CD4-positive, CD25-positive, alpha-beta regulatory T cell (primary cell): ENCODE data around the gene CYTH4. TPM values are rescaled to one million over a fixed set of nuclear protein-coding genes. Genes with fewer than 3 reads are reported as not detected.
A peak's percentile ranks its signal among the peaks of the same experiment; 100 is the strongest.

Experiments
- ATAC-seq, 2 donors: fragments of 150-1000 bp; cut with Tn5 transposase; one replicate each; pipeline ENCODE4 v1.10.0; 2021; ENCODE audit warnings: low read depth in 2 of 2, moderate number of reproducible peaks in 2 of 2, moderate library complexity in 1 of 2
- DNase-seq, 3 donors: peaks; one replicate each; pipeline versions ENCODE4 v3.0.0 to v3.0.0-alpha.2; 2012 to 2022; ENCODE audit warnings: mixed read lengths in 1 of 3
- H3K27ac ChIP-seq: one replicate; pipeline ENCODE4 v1.7.0; 2013; ENCODE audit warnings: mild to moderate bottlenecking, low read length; ENCODE audit not compliant: insufficient read depth, poor library complexity, severe bottlenecking
- H3K27me3 ChIP-seq: one replicate; pipeline ENCODE4 v1.7.0; 2013; ENCODE audit warnings: low read length; ENCODE audit not compliant: control insufficient read depth, insufficient read depth
- H3K36me3 ChIP-seq: one replicate; pipeline ENCODE4 v1.7.0; 2013; ENCODE audit warnings: mild to moderate bottlenecking, low read length, moderate library complexity; ENCODE audit not compliant: control insufficient read depth, insufficient read depth
- H3K4me1 ChIP-seq: 2 replicates; pipeline ENCODE4 v1.7.0; 2013; ENCODE audit warnings: mild to moderate bottlenecking, low read length; ENCODE audit not compliant: insufficient read depth, control insufficient read depth, poor library complexity, severe bottlenecking
- H3K4me3 ChIP-seq: one replicate; pipeline ENCODE4 v1.7.0; 2013; ENCODE audit warnings: low read depth, mild to moderate bottlenecking, low read length, moderate library complexity
- H3K9me3 ChIP-seq, 2 experiments: 1 replicate in 1 of 2; 2 replicates in 1 of 2; pipeline ENCODE4 v1.7.0; 2013; ENCODE audit warnings: low read length in 2 of 2, mild to moderate bottlenecking in 1 of 2, moderate library complexity in 1 of 2; ENCODE audit not compliant: control insufficient read depth in 2 of 2
- H3K27ac Mint-ChIP-seq, 3 donors: one replicate each; pipeline ENCODE4 v1.8.0; 2020 to 2022; ENCODE audit warnings: mild to moderate bottlenecking in 3 of 3, mixed read lengths in 3 of 3, moderate library complexity in 2 of 3
- H3K27me3 Mint-ChIP-seq: one replicate; pipeline ENCODE4 v1.8.0; 2022; ENCODE audit warnings: mild to moderate bottlenecking, mixed read lengths
- H3K36me3 Mint-ChIP-seq: one replicate; pipeline ENCODE4 v1.8.0; 2020; ENCODE audit warnings: mixed read lengths
- H3K4me1 Mint-ChIP-seq, 4 donors: one replicate each; pipeline ENCODE4 v1.8.0; 2020 to 2022; ENCODE audit warnings: mixed read lengths in 4 of 4, mild to moderate bottlenecking in 1 of 4
- H3K4me3 Mint-ChIP-seq, 4 donors: one replicate each; pipeline ENCODE4 v1.8.0; 2020 to 2022; ENCODE audit warnings: mild to moderate bottlenecking in 4 of 4, mixed read lengths in 4 of 4, moderate library complexity in 3 of 4
- H3K9me3 Mint-ChIP-seq, 7 donors: one replicate each; pipeline ENCODE4 v1.8.0; 2020 to 2022; ENCODE audit warnings: mixed read lengths in 7 of 7, mild to moderate bottlenecking in 3 of 7, moderate library complexity in 2 of 7
- polyA plus RNA-seq, 4 donors: library from polyadenylated mRNA; unstranded; fragments of 300-500 nt; fragmentation: Illumina TruSeq; gene quantifications; one replicate each; pipeline ENCODE4 v1.2.3, GENCODE V29; 2021
- total RNA-seq: library from RNA; stranded (reverse); gene quantifications from one replicate; pipeline ENCODE4 v1.2.3, GENCODE V29; 2022

Gene CYTH4
- total and polyA plus RNA-seq, 5 donors from 2014 or later, result 47.4 to 153 (median 49.9) TPM

DNA sequence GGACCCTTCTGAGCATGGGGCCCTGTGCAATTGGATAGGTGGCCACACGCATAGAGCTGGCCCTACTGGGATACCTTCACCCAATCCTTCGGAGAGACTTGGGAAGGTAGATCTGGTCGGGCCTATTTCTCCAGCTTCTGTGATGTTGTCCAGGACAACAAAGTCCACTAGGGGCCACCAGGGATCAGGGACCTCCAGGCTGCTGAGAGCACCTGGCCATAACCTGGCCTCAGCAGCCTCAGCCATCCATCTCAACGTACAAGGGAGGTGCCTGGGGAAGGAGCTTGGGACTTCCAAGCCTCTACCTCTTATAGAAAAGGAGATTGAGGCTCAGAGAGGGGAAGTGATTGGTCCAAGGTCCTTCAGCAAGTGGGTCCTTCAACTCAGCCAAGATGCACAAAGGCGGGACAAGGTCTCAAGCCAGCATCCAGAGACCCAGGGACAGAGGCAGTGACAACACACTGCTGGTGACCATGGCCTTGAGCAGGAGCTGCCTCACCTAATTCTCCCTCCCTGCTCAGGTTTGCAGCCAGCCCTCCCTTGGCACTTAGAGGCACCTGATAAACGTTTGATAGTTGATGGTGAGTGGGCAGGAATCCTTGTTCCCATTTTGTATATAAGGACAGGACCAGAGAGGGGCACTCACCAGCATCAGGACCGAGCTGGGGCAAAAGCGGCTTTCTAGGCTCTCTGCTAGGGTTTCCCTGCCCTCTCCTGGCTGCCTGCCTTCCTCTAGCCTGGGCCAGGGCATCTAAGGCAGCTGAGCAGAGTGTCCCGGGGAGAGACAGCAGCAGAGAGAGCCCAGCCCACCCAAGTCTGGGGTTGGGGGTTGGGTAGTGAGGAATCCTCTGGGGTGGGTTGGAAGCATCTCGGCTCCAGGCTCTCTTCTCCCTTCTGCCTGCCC is 42.7 kb upstream of the CYTH4 start:
- H3K27ac ChIP-seq, result peak overlapping the region; percentile 95
- DNase-seq (no peak), ATAC-seq (no peak)
- Mint-ChIP-seq H3K4me1 (peaks cover 0 to 85% (median 63%) of the 10 kb centered on the region in 4 donors), H3K9me3 (no peaks in the 10 kb centered on the region), H3K27ac (peak overlapping the region; percentile 96 to 99 (median 98)), H3K27me3 (peaks cover 11% of the 10 kb centered on the region), H3K4me3 (peak overlapping the region; percentile 86 to 98 (median 98)), H3K36me3 (peaks cover 48% of the 10 kb centered on the region)
- peaks cover 45% of the 10 kb centered on the region for H3K36me3 ChIP-seq
- H3K27me3 ChIP-seq, result no peaks in the 10 kb centered on the region
- peaks cover 96% of the 10 kb centered on the region for H3K4me1 ChIP-seq
- peak overlapping the region; percentile 83 for H3K4me3 ChIP-seq
- no peaks in the 10 kb centered on the region for H3K9me3 ChIP-seq

DNA sequence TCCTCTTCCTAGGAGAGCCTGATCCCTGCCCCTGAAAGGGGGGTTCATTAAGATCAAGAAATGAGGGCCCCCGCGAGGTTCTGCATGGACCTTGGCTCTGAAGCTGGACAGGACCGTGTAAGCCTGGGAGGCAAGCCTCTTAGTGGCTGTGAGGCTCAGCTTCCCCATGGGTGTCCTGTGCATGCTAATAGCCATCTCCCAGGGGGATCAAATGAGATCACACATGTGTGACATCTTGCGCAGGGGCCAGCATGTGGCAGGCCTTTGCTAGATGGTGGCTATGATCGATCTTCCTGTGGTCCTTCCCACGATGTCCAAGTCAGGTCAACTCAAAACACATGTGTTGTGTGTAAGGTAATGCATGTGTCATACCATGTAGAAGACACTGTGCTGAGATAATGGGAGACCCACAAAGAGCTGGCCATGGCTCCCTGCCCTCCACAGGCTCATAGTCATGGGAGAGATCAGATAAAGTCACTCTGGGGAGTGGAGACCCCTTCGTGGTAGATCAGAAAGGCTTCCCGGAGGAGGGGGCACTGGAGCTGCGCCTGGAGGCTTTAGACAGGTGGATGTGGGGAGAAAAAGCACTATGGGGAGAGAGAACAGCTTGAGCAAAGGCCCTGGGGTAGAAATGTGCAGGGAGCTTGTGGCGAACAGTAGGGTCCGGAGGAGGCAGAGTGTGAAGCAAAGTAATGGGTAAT is 41.9 kb upstream of the CYTH4 start:
- peak overlapping the region; percentile 83 for H3K4me3 ChIP-seq
- peaks cover 38% of the 10 kb centered on the region for H3K36me3 ChIP-seq
- H3K27ac ChIP-seq, result peak overlapping the region; percentile 95
- H3K27ac Mint-ChIP-seq, result peak overlapping the region; percentile 96 to 99 (median 97)
- H3K4me1 Mint-ChIP-seq, result peaks cover 0 to 85% (median 59%) of the 10 kb centered on the region in 4 donors
- H3K9me3 Mint-ChIP-seq, result no peaks in the 10 kb centered on the region
- DNase-seq (no peak), ATAC-seq (no peak)
- peaks cover 40% of the 10 kb centered on the region for H3K36me3 Mint-ChIP-seq
- peaks cover 96% of the 10 kb centered on the region for H3K4me1 ChIP-seq
- H3K9me3 ChIP-seq, result no peaks in the 10 kb centered on the region
- peak overlapping the region; percentile 98 for H3K4me3 Mint-ChIP-seq
- no peaks in the 10 kb centered on the region for H3K27me3 ChIP-seq
- peaks cover 11% of the 10 kb centered on the region for H3K27me3 Mint-ChIP-seq

DNA sequence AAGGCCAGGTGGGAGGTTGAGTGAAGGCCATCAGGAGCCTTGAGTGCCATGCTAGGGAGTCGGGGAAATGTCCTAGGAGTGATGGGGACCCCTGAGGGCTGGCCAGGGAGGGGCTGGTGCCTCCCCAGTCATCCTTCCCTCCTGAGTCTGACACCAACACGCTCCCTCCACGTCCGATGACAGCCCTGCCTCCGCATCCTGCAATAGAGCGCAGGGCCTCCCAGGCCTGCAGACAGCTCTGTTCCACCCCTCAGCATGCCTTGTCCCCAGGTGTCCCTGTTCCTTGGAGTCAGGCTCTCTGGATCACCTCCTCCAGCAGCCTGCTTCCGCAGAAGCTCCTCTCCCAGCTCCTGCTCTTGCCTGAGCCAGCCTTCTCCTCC is 41.4 kb upstream of the CYTH4 start:
- peaks cover 36% of the 10 kb centered on the region for H3K36me3 Mint-ChIP-seq

DNA sequence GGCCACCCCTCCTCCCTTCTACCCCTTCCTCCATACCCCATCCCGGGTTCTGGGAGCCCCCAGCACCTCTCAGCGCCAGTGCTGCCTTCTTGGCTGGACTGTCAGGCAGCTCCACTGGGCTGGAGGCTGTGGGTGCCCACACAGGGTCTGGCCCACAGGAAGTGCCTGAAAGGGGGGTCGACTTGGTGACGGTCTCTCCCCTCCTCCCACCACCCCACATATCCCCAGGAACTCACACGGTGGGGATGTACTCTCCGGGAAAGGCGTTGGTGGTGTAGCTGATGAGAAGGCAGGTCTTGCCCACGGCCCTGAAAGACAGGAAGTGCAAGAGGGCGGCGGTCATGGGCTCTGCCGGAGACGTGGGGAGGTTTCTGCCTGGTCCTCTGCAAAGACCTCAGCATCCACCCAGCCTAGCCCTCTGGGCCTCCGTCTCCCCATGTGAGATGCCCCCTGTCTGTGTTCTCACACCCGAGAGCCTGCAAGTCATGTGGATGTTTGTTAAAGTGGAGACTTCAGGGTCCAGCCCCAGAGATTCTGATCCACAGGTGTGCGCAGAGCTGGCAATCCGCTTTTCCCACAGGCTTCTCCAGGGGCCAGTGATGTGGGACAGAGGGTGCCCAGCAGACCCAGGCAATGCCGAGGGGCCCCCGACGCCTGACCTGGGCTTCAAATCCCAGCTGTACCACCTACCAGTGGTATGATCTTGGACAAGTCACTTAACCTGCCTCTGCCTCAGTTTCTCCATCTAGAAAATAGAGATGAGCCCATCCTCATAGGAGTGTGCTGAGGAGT is 40.8 kb upstream of the CYTH4 start:
- H3K4me3 Mint-ChIP-seq, result peak overlapping the region; percentile 98
- H3K4me1 Mint-ChIP-seq, result peaks cover 0 to 78% (median 52%) of the 10 kb centered on the region in 4 donors
- Histone ChIP-seq H3K27ac (peak overlapping the region; percentile 95), H3K27me3 (no peaks in the 10 kb centered on the region), H3K4me3 (peak overlapping the region; percentile 83), H3K9me3 (no peaks in the 10 kb centered on the region), H3K4me1 (peaks cover 89% of the 10 kb centered on the region), H3K36me3 (peaks cover 27% of the 10 kb centered on the region)
- H3K27ac Mint-ChIP-seq, result peak overlapping the region; percentile 96 to 99 (median 97)
- no peak for ATAC-seq
- H3K27me3 Mint-ChIP-seq, result peaks cover 11% of the 10 kb centered on the region
- peaks cover 31% of the 10 kb centered on the region for H3K36me3 Mint-ChIP-seq
- no peaks in the 10 kb centered on the region for H3K9me3 Mint-ChIP-seq
- DNase-seq, result peak in 2 of 3 donors; percentile 53 to 85

More for the DNA sequence above, 41.4 kb upstream of the CYTH4 start:
- Histone ChIP-seq H3K9me3 (no peaks in the 10 kb centered on the region), H3K4me3 (peak overlapping the region; percentile 83), H3K4me1 (peaks cover 95% of the 10 kb centered on the region), H3K27me3 (no peaks in the 10 kb centered on the region), H3K36me3 (peaks cover 33% of the 10 kb centered on the region), H3K27ac (peak overlapping the region; percentile 95)
- no peak for ATAC-seq
- Mint-ChIP-seq H3K9me3 (no peaks in the 10 kb centered on the region), H3K4me3 (peak overlapping the region; percentile 98), H3K27ac (peak overlapping the region; percentile 96 to 99 (median 97)), H3K4me1 (peaks cover 0 to 84% (median 57%) of the 10 kb centered on the region in 4 donors), H3K27me3 (peaks cover 11% of the 10 kb centered on the region)
- DNase-seq, result no peak

DNA sequence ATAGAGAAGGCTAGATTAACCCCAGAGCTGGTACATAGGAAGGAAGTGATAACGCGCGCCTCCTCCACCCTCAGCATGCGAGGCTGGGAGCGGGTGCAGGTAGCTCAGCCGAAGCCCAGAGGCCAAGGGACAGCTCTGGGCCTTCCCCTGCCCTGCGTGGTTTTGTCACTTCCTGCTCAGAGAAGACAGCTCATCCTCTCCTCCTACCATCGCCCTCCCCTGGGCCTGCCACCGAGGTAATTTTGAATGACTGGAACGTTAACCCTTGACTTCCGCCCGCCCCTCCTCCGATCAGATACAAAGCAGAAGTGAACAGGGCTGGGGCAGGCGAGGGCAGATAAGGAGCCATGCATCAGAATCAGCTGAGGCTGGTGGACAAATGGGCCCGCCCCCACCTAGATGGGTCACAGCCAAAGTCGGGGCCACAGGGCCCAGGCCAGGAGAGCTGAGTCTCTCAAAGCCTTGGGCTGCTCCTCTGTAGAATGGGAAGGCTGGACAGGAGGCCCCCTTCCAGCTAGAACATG is 39.9 kb upstream of the CYTH4 start:
- no peaks in the 10 kb centered on the region for H3K9me3 Mint-ChIP-seq
- H3K4me1 ChIP-seq, result peaks cover 79% of the 10 kb centered on the region

DNA sequence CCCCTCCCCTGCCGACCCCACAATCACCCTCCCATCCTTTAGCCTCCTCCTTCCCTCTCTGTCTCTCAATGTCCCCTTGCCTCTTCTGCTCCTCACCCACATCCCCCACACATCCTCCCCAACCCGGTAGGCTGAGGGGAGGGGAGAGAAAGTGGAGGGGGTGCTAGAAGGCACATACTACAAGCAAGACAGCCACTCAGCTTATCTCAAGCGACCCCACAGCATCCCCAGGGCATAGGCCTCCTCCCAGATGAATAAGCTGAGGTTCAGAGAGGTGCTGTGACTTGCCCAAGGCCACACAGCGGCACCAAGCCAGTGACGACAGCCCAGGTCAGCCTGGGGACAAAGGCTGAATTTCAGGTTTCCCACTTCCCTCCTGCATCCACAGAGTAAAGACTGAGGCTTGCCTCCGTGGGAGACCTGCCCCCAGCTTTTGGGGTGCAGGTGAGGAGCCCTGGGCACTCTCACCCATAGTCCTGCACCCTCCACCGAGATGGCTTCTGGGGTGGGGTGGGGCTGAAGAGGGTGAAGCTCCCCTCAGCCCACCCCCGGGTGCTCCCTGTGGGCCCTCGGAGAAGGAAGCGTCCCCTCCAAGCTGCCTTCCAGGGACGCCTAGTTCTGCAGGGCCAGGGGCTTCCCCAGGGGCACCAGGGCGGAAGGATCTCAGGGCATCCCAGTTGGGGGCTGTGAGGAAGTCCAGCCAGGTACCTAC is 38.8 kb upstream of the CYTH4 start:
- Mint-ChIP-seq H3K36me3 (peaks cover 16% of the 10 kb centered on the region), H3K4me3 (peak overlapping the region; percentile 98), H3K27ac (peak overlapping the region; percentile 96 to 99 (median 97)), H3K27me3 (peaks cover 11% of the 10 kb centered on the region), H3K4me1 (peaks cover 0 to 58% (median 41%) of the 10 kb centered on the region in 4 donors), H3K9me3 (no peaks in the 10 kb centered on the region)
- peak overlapping the region; percentile 93 for H3K4me3 ChIP-seq
- peak overlapping the region; percentile 95 for H3K27ac ChIP-seq
- ATAC-seq, result no peak
- H3K4me1 ChIP-seq, result peaks cover 68% of the 10 kb centered on the region
- H3K36me3 ChIP-seq, result peaks cover 20% of the 10 kb centered on the region
- H3K27me3 ChIP-seq, result no peaks in the 10 kb centered on the region
- peak in 1 of 3 donors; percentile 66 for DNase-seq
- no peaks in the 10 kb centered on the region for H3K9me3 ChIP-seq

More for the DNA sequence above, 39.9 kb upstream of the CYTH4 start:
- Mint-ChIP-seq H3K4me3 (peak overlapping the region; percentile 98), H3K27me3 (peaks cover 11% of the 10 kb centered on the region), H3K27ac (peak overlapping the region; percentile 96 to 99 (median 97)), H3K36me3 (peaks cover 26% of the 10 kb centered on the region), H3K4me1 (peaks cover 0 to 68% (median 50%) of the 10 kb centered on the region in 4 donors)
- H3K9me3 ChIP-seq, result no peaks in the 10 kb centered on the region
- peak; percentile 85 to 98 (median 90) for DNase-seq
- peaks cover 22% of the 10 kb centered on the region for H3K36me3 ChIP-seq
- H3K4me3 ChIP-seq, result peak overlapping the region; percentile 93
- peak; percentile 74 to 77 for ATAC-seq
- peak overlapping the region; percentile 95 for H3K27ac ChIP-seq
- no peaks in the 10 kb centered on the region for H3K27me3 ChIP-seq
